HEK293 (cell line): Measurements from ENCODE around the gene THUMPD3.

ENCODE experiments used
- BCL11A ChIP-seq: fragments of 450-650 bp; formaldehyde crosslinking; IDR thresholded peaks from 2 replicates; pipeline ENCODE4 v1.5.1; 2016; ENCODE audit warnings: low read depth, missing biosample characterization, missing genetic modification characterization
- GFI1B ChIP-seq: fragments of 450-650 bp; formaldehyde crosslinking; IDR thresholded peaks from 2 replicates; pipeline ENCODE4 v1.5.1; 2016; ENCODE audit warnings: missing biosample characterization, missing genetic modification characterization
- GLIS1 ChIP-seq: fragments of 450-650 bp; formaldehyde crosslinking; IDR thresholded peaks from 2 replicates; pipeline ENCODE4 v1.5.1; 2016; ENCODE audit warnings: missing biosample characterization, missing genetic modification characterization
- MYNN ChIP-seq: fragments of 450-650 bp; formaldehyde crosslinking; IDR thresholded peaks from 2 replicates; pipeline ENCODE4 v1.5.1; 2016; ENCODE audit warnings: missing biosample characterization, missing genetic modification characterization, borderline replicate concordance
- OVOL3 ChIP-seq: fragments of 450-650 bp; formaldehyde crosslinking; IDR thresholded peaks from 2 replicates; pipeline ENCODE4 v1.5.1; 2016; ENCODE audit warnings: missing biosample characterization, missing genetic modification characterization
- SCRT1 ChIP-seq: fragments of 450-650 bp; formaldehyde crosslinking; IDR thresholded peaks from 2 replicates; pipeline ENCODE4 v1.5.1; 2016; ENCODE audit warnings: missing biosample characterization, missing genetic modification characterization, borderline replicate concordance
- SP3 ChIP-seq: fragments of 450-650 bp; formaldehyde crosslinking; IDR thresholded peaks from 2 replicates; pipeline ENCODE4 v1.5.1; 2016; ENCODE audit warnings: missing biosample characterization, missing genetic modification characterization
- TRIM28 ChIP-seq: IDR thresholded peaks from 2 replicates; pipeline ENCODE4 v1.6.1; 2011; ENCODE audit warnings: low read length, control low read depth, borderline replicate concordance
- ZBTB21 ChIP-seq: fragments of 450-650 bp; formaldehyde crosslinking; IDR thresholded peaks from 2 replicates; pipeline ENCODE4 v1.5.1; 2017; ENCODE audit warnings: missing biosample characterization, missing genetic modification characterization
- ZBTB7A ChIP-seq: fragments of 450-650 bp; formaldehyde crosslinking; IDR thresholded peaks from 2 replicates; pipeline ENCODE4 v1.5.1; 2016; ENCODE audit warnings: low read depth, missing biosample characterization, missing genetic modification characterization
- ZFP37 ChIP-seq: fragments of 450-650 bp; formaldehyde crosslinking; IDR thresholded peaks from 2 replicates; pipeline ENCODE4 v1.5.1; 2016; ENCODE audit warnings: missing biosample characterization, missing genetic modification characterization
- ZNF157 ChIP-seq: fragments of 450-650 bp; formaldehyde crosslinking; IDR thresholded peaks from 2 replicates; pipeline ENCODE4 v1.5.1; 2016; ENCODE audit warnings: missing biosample characterization, missing genetic modification characterization
- ZNF221 ChIP-seq: fragments of 450-650 bp; formaldehyde crosslinking; IDR thresholded peaks from 2 replicates; pipeline ENCODE4 v1.5.1; 2017; ENCODE audit warnings: missing biosample characterization, missing genetic modification characterization, borderline replicate concordance
- ZNF423 ChIP-seq: fragments of 450-650 bp; formaldehyde crosslinking; IDR thresholded peaks from 2 replicates; pipeline ENCODE4 v1.5.1; 2016; ENCODE audit warnings: missing biosample characterization, missing genetic modification characterization
- ZNF48 ChIP-seq: fragments of 450-650 bp; formaldehyde crosslinking; IDR thresholded peaks from 2 replicates; pipeline ENCODE4 v1.5.1; 2016; ENCODE audit warnings: missing biosample characterization, missing genetic modification characterization
- ZNF510 ChIP-seq: fragments of 450-650 bp; formaldehyde crosslinking; IDR thresholded peaks from 2 replicates; pipeline ENCODE4 v1.5.1; 2018; ENCODE audit warnings: mild to moderate bottlenecking, missing genetic modification characterization, missing biosample characterization; ENCODE audit not compliant: insufficient replicate concordance
- ZNF549 ChIP-seq: fragments of 450-650 bp; IDR thresholded peaks from 2 replicates; pipeline ENCODE4 v1.5.1; 2018; ENCODE audit warnings: missing biosample characterization, missing genetic modification characterization, mild to moderate bottlenecking, inconsistent platforms, moderate library complexity
- ZNF596 ChIP-seq: fragments of 450-650 bp; IDR thresholded peaks from 2 replicates; pipeline ENCODE4 v1.5.0; 2018; ENCODE audit warnings: missing biosample characterization, mild to moderate bottlenecking, missing genetic modification characterization, moderate library complexity
- ZNF624 ChIP-seq: fragments of 450-650 bp; formaldehyde crosslinking; IDR thresholded peaks from 2 replicates; pipeline ENCODE4 v1.5.1; 2017; ENCODE audit warnings: missing biosample characterization, missing genetic modification characterization
- ZNF654 ChIP-seq: fragments of 450-650 bp; formaldehyde crosslinking; IDR thresholded peaks from 2 replicates; pipeline ENCODE4 v1.5.1; 2016; ENCODE audit warnings: low read depth, missing biosample characterization, missing genetic modification characterization
- TF ChIP-seq, protein P1 (sequence below): fragments of 450-650 bp; formaldehyde crosslinking; IDR thresholded peaks from 2 replicates; pipeline ENCODE4 v1.5.1; 2016; ENCODE audit warnings: missing biosample characterization, missing genetic modification characterization
- TF ChIP-seq, protein P2 (sequence below): fragments of 450-650 bp; formaldehyde crosslinking; IDR thresholded peaks from 2 replicates; pipeline ENCODE4 v1.5.0; 2017; ENCODE audit warnings: missing biosample characterization, missing genetic modification characterization, borderline replicate concordance
- TF ChIP-seq, protein P3 (sequence below): fragments of 450-650 bp; formaldehyde crosslinking; IDR thresholded peaks from 2 replicates; pipeline ENCODE4 v1.5.1; 2017; ENCODE audit warnings: missing biosample characterization, missing genetic modification characterization
- TF ChIP-seq, protein P4 (sequence below): fragments of 450-650 bp; formaldehyde crosslinking; IDR thresholded peaks from 2 replicates; pipeline ENCODE4 v1.5.1; 2017; ENCODE audit warnings: missing biosample characterization, missing genetic modification characterization
- TF ChIP-seq, protein P5 (sequence below): fragments of 450-650 bp; formaldehyde crosslinking; IDR thresholded peaks from 2 replicates; pipeline ENCODE4 v1.5.1; 2017; ENCODE audit warnings: missing biosample characterization, missing genetic modification characterization
- TF ChIP-seq, protein P6 (sequence below): fragments of 450-650 bp; formaldehyde crosslinking; IDR thresholded peaks from 2 replicates; pipeline ENCODE4 v1.5.1; 2016; ENCODE audit warnings: missing biosample characterization, missing genetic modification characterization
- TF ChIP-seq, protein P7 (sequence below): fragments of 450-650 bp; formaldehyde crosslinking; IDR thresholded peaks from 2 replicates; pipeline ENCODE4 v1.5.1; 2016; ENCODE audit warnings: missing biosample characterization, missing genetic modification characterization

The THUMPD3 gene

DNA sequence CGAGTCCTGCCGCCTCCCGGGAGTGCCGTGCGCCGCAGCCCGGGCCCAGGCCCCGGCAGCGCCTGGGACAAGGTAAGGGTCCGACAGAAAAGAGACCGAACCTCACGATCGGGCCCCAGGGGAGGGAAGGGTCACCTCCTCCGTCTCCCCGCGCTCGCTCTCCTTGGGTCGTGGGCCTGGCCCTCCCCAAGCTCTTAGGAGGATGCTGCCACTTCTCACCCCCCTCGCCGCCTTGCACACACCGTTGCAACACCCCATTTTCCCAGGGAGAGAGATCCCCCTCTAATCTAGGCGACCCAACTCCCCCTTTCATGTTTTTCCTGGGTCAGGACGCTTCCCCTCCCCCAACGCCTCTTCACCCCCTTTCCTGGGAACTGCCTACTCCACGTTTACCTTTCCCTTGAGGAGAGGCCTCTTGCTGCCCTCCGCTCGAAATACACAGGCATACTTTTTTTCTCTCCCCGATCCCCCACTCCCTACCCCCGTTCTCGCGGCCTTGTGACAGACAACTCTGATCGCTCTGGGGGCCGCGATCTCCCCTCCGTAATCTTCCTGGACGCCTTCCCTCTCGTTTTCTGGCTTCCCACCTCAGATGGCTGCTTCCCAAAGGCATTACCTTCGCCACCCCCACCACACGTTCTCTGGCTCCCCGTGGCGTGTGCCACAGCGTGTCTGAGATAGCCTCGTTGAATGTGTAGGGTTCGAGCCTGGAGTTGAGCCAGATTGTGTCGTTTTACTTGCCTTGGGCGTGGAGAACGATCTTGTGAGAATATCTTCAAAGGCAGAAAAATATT lies 35.2 kb downstream of the THUMPD3 start (continued):
- TF ChIP-seq, protein P1, sequence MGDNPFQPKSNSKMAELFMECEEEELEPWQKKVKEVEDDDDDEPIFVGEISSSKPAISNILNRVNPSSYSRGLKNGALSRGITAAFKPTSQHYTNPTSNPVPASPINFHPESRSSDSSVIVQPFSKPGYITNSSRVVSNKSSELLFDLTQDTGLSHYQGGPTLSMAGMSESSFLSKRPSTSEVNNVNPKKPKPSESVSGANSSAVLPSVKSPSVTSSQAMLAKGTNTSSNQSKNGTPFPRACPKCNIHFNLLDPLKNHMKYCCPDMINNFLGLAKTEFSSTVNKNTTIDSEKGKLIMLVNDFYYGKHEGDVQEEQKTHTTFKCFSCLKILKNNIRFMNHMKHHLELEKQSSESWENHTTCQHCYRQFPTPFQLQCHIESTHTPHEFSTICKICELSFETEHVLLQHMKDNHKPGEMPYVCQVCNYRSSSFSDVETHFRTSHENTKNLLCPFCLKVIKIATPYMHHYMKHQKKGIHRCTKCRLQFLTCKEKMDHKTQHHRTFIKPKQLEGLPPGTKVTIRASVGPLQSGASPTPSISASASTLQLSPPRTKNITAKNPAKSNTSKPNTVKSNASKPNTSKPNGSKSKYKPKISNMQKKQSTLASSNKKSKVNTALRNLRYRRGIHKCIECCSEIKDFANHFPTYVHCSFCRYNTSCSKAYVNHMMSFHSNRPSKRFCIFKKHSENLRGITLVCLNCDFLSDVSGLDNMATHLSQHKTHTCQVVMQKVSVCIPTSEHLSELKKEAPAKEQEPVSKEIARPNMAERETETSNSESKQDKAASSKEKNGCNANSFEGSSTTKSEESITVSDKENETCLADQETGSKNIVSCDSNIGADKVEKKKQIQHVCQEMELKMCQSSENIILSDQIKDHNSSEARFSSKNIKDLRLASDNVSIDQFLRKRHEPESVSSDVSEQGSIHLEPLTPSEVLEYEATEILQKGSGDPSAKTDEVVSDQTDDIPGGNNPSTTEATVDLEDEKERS (tag by site-specific recombination): no peak
- TF ChIP-seq GFI1B: no peak
- no peak for TF ChIP-seq BCL11A (tag by site-specific recombination)
- TF ChIP-seq, protein P2, sequence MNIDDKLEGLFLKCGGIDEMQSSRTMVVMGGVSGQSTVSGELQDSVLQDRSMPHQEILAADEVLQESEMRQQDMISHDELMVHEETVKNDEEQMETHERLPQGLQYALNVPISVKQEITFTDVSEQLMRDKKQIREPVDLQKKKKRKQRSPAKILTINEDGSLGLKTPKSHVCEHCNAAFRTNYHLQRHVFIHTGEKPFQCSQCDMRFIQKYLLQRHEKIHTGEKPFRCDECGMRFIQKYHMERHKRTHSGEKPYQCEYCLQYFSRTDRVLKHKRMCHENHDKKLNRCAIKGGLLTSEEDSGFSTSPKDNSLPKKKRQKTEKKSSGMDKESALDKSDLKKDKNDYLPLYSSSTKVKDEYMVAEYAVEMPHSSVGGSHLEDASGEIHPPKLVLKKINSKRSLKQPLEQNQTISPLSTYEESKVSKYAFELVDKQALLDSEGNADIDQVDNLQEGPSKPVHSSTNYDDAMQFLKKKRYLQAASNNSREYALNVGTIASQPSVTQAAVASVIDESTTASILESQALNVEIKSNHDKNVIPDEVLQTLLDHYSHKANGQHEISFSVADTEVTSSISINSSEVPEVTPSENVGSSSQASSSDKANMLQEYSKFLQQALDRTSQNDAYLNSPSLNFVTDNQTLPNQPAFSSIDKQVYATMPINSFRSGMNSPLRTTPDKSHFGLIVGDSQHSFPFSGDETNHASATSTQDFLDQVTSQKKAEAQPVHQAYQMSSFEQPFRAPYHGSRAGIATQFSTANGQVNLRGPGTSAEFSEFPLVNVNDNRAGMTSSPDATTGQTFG (tag by site-specific recombination): no peak
- no peak for TF ChIP-seq ZNF624
- TF ChIP-seq, protein P3, sequence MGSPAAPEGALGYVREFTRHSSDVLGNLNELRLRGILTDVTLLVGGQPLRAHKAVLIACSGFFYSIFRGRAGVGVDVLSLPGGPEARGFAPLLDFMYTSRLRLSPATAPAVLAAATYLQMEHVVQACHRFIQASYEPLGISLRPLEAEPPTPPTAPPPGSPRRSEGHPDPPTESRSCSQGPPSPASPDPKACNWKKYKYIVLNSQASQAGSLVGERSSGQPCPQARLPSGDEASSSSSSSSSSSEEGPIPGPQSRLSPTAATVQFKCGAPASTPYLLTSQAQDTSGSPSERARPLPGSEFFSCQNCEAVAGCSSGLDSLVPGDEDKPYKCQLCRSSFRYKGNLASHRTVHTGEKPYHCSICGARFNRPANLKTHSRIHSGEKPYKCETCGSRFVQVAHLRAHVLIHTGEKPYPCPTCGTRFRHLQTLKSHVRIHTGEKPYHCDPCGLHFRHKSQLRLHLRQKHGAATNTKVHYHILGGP (tag by site-specific recombination): no peak
- TF ChIP-seq SP3 (tag by site-specific recombination): no peak
- TF ChIP-seq, protein P4, sequence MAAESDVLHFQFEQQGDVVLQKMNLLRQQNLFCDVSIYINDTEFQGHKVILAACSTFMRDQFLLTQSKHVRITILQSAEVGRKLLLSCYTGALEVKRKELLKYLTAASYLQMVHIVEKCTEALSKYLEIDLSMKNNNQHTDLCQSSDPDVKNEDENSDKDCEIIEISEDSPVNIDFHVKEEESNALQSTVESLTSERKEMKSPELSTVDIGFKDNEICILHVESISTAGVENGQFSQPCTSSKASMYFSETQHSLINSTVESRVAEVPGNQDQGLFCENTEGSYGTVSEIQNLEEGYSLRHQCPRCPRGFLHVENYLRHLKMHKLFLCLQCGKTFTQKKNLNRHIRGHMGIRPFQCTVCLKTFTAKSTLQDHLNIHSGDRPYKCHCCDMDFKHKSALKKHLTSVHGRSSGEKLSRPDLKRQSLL (tag by site-specific recombination): no peak
- no peak for TF ChIP-seq ZNF510 (tag by site-specific recombination)
- TF ChIP-seq SCRT1 (tag by site-specific recombination): no peak
- TF ChIP-seq ZBTB7A (tag by site-specific recombination): 0 out of 2 replicates have a peak, but pooled peaks have one; percentile 24
- TF ChIP-seq ZNF48 (tag by site-specific recombination): no peak
- peak; percentile 57; the same call in 1 of the 2 replicates for TF ChIP-seq ZBTB21 (tag by site-specific recombination)
- no peak for TF ChIP-seq ZNF157 (tag by site-specific recombination)
- no peak for TF ChIP-seq ZNF221
- TF ChIP-seq ZFP37: no peak
- TF ChIP-seq, protein P5, sequence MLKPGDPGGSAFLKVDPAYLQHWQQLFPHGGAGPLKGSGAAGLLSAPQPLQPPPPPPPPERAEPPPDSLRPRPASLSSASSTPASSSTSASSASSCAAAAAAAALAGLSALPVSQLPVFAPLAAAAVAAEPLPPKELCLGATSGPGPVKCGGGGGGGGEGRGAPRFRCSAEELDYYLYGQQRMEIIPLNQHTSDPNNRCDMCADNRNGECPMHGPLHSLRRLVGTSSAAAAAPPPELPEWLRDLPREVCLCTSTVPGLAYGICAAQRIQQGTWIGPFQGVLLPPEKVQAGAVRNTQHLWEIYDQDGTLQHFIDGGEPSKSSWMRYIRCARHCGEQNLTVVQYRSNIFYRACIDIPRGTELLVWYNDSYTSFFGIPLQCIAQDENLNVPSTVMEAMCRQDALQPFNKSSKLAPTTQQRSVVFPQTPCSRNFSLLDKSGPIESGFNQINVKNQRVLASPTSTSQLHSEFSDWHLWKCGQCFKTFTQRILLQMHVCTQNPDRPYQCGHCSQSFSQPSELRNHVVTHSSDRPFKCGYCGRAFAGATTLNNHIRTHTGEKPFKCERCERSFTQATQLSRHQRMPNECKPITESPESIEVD: no peak
- no peak; the same call in 1 of the 2 replicates for TF ChIP-seq MYNN (tag by site-specific recombination)
- TF ChIP-seq, protein P6, sequence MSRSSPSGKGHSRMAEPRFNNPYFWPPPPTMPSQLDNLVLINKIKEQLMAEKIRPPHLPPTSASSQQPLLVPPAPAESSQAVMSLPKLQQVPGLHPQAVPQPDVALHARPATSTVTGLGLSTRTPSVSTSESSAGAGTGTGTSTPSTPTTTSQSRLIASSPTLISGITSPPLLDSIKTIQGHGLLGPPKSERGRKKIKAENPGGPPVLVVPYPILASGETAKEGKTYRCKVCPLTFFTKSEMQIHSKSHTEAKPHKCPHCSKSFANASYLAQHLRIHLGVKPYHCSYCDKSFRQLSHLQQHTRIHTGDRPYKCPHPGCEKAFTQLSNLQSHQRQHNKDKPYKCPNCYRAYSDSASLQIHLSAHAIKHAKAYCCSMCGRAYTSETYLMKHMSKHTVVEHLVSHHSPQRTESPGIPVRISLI (tag by site-specific recombination): no peak
- TF ChIP-seq TRIM28: no peak
- no peak for TF ChIP-seq ZNF596 (tag by site-specific recombination)
- no peak for TF ChIP-seq ZNF549 (tag by site-specific recombination)
- 0 out of 2 replicates have a peak, but pooled peaks have one; percentile 29 for TF ChIP-seq ZNF423 (tag by site-specific recombination)
- TF ChIP-seq GLIS1: peak; percentile 32; the same call in 1 of the 2 replicates
- TF ChIP-seq OVOL3 (tag by site-specific recombination): peak; percentile 8; the same call in 1 of the 2 replicates
- TF ChIP-seq, protein P7, sequence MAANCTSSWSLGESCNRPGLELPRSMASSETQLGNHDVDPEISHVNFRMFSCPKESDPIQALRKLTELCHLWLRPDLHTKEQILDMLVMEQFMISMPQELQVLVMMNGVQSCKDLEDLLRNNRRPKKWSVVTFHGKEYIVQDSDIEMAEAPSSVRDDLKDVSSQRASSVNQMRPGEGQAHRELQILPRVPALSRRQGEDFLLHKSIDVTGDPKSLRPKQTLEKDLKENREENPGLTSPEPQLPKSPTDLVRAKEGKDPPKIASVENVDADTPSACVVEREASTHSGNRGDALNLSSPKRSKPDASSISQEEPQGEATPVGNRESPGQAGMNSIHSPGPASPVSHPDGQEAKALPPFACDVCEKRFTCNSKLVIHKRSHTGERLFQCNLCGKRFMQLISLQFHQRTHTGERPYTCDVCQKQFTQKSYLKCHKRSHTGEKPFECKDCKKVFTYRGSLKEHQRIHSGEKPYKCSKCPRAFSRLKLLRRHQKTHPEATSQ (tag by site-specific recombination): no peak
- peak; percentile 1; the same call in 1 of the 2 replicates for TF ChIP-seq ZNF654 (tag by site-specific recombination)
